ENCODE measurements around the gene MILR1.
A peak's percentile ranks its signal among the peaks of the same experiment; 100 is the strongest.

Gene MILR1

GRCh38 chr17:64506576-64507412 is 57.9 kb downstream of the MILR1 start, which contains the start of gene CEP95 (continued):
- TF ChIP-seq ZNF274 (IDR thresholded peaks at IDR 0.05; ENCODE audit: low read length): no peak
- no peak for TF ChIP-seq ZNF274 (tag by site-specific recombination; IDR thresholded peaks at IDR 0.05; ENCODE audit: borderline replicate concordance)
- TF ChIP-seq ZIC2 (tag by site-specific recombination; IDR thresholded peaks at IDR 0.05): peak; percentile 42
- TF ChIP-seq ZNF18 (tag by site-specific recombination; IDR thresholded peaks at IDR 0.05): no peak
- TF ChIP-seq ZNF610 (tag by site-specific recombination; IDR thresholded peaks at IDR 0.05; ENCODE audit: borderline replicate concordance): peak; percentile 72
- no peak for TF ChIP-seq HOXC10 (CRISPR knock-in tag; IDR thresholded peaks at IDR 0.05)
- 0 out of 2 replicates have a peak, but pooled peaks have one; percentile 38 for TF ChIP-seq ZNF561 (tag by site-specific recombination; IDR thresholded peaks at IDR 0.05; ENCODE audit: borderline replicate concordance)
- no peak for TF ChIP-seq ZNF416 (tag by site-specific recombination; IDR thresholded peaks at IDR 0.05)
- TF ChIP-seq ZNF521 (tag by site-specific recombination; IDR thresholded peaks at IDR 0.05): no peak
- peak; percentile 79 for TF ChIP-seq ZFP37 (tag by site-specific recombination; IDR thresholded peaks at IDR 0.05)
- peak; percentile 74; the same call in 1 of the 2 replicates for TF ChIP-seq ZNF391 (tag by site-specific recombination; IDR thresholded peaks at IDR 0.05; ENCODE audit: borderline replicate concordance, low read depth)
- peak; percentile 92 for TF ChIP-seq ZBTB10 (tag by site-specific recombination; IDR thresholded peaks at IDR 0.05)
- TF ChIP-seq ZNF19 (tag by site-specific recombination; IDR thresholded peaks at IDR 0.05; ENCODE audit: low read depth): no peak
- no peak for TF ChIP-seq IKZF3 (tag by site-specific recombination; IDR thresholded peaks at IDR 0.05)
- no peak for TF ChIP-seq ZNF202 (tag by site-specific recombination; IDR thresholded peaks at IDR 0.05; ENCODE audit: borderline replicate concordance)
- TF ChIP-seq CTCF (tag by site-specific recombination; IDR thresholded peaks at IDR 0.05): no peak; the same call in 1 of the 2 replicates
- peak; percentile 27; the same call in 1 of the 2 replicates for TF ChIP-seq ZBTB8A (tag by site-specific recombination; IDR thresholded peaks at IDR 0.05)
- TF ChIP-seq ZNF776 (tag by site-specific recombination; IDR thresholded peaks at IDR 0.05; ENCODE audit: borderline replicate concordance): no peak
- TF ChIP-seq SP7 (tag by site-specific recombination; IDR thresholded peaks at IDR 0.05): peak; percentile 83
- TF ChIP-seq ZNF335 (tag by site-specific recombination; conservative IDR thresholded peaks at IDR 0.05): peak; percentile 65
- no peak for TF ChIP-seq ZNF362 (tag by site-specific recombination; IDR thresholded peaks at IDR 0.05)
- TF ChIP-seq ZBTB17 (tag by site-specific recombination; IDR thresholded peaks at IDR 0.05): peak; percentile 86
- TF ChIP-seq ZNF280C (tag by site-specific recombination; IDR thresholded peaks at IDR 0.05): no peak
- TF ChIP-seq ZNF830 (tag by site-specific recombination; IDR thresholded peaks at IDR 0.05; ENCODE audit: low read depth): no peak
- no peak for TF ChIP-seq ZNF112 (tag by site-specific recombination; IDR thresholded peaks at IDR 0.05)
- TF ChIP-seq ZNF121 (tag by site-specific recombination; IDR thresholded peaks at IDR 0.05): no peak
- 0 out of 2 replicates have a peak, but pooled peaks have one; percentile 12 for TF ChIP-seq REPIN1 (tag by site-specific recombination; IDR thresholded peaks at IDR 0.05; ENCODE audit: low read depth)
- TF ChIP-seq ZFP69B (tag by site-specific recombination; IDR thresholded peaks at IDR 0.05): peak; percentile 59
- no peak for TF ChIP-seq ZNF140 (tag by site-specific recombination; IDR thresholded peaks at IDR 0.05)
- no peak for TF ChIP-seq ZNF223 (tag by site-specific recombination; IDR thresholded peaks at IDR 0.05)
